NCI-H446 (cell line): Measurements from ENCODE around the gene AGO3.
A peak's percentile ranks its signal among the peaks of the same experiment; 100 is the strongest.
"Not testable (repeated sequence)": the region's sequence is repeated elsewhere in the genome, so short reads cannot be mapped to it uniquely, and the experiment has no call there.

ENCODE experiments used
- DNase-seq, 2 experiments: peaks; one replicate each; lab custom pipeline; 2025; lab: John Stamatoyannopoulos, UW

AGO3 gene

GRCh38 chr1:35925741-35926140, 5.2 kb upstream of the AGO3 start:
- peak in 1 of 2 experiments; percentile 37 for DNase-seq

DNA sequence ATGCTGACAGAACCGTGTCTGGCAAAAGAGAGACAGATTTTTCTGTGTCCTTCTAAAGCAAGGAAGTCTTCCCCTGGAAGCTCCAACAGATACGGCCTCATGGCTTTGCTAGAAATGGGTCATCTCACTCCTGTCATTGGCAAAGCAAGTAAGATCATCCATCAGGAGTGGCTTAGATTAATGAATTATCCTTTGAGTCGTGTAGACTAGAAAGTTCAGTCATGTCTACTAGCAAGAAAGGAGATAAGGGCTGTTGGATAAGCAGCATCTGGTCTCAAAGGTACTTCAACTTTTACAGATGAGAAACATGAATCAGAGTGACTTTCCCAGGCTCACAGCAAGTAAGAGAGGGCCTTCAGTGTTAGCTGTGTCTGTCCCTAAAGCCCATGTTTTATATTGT, 3.4 kb upstream of the AGO3 start:
- no peak for DNase-seq

DNA sequence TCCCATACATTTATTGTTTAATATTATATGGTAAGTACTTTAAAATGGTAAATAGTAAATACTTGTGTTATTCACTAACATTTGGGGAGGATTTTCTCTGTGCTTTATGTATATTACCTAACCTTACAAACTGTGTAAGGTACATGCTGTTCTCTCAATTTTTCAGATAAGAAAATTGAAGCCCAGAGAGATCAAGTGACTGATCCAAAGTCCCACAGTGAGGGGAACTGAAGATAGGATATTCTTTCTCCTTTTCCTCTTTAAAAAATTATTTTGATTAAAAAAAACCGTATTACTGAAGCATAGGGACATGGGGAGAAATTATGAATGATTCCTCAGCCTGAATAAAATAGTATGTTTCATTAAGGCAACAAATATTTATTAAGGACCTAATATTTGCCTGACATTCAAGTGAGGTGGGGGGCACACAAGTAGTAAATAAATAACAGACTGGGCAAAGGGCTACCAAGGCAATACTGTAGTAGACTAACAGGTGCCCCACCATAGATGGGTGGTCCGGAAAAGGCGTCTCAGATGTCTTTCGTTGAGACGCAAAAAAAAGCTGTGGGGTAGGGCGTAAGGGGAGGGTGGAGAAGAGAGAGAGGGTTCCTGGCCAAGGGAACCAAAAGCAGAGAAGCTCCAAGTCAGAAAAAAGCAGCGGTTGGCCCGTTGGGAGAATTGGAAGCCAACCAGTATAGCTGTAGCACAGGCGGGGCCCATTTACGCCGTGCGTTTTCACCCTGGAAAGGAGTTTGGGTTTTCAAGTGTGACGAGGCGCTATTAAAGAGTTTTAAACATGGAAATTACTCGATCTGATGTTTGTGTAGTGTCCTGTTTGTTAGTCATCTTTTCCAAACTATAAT, 944 bp upstream of the AGO3 start:
- peak in 1 of 2 experiments; percentile 53 for DNase-seq

- no peak for DNase-seq
Measured at GRCh38 chr1:35931446-35932157, 697 bp downstream of the AGO3 start.

GRCh38 chr1:35932158-35932636, 1.3 kb downstream of the AGO3 start:
- no peak for DNase-seq

GRCh38 chr1:35932941-35933340, 2.0 kb downstream of the AGO3 start:
- no peak for DNase-seq

DNA sequence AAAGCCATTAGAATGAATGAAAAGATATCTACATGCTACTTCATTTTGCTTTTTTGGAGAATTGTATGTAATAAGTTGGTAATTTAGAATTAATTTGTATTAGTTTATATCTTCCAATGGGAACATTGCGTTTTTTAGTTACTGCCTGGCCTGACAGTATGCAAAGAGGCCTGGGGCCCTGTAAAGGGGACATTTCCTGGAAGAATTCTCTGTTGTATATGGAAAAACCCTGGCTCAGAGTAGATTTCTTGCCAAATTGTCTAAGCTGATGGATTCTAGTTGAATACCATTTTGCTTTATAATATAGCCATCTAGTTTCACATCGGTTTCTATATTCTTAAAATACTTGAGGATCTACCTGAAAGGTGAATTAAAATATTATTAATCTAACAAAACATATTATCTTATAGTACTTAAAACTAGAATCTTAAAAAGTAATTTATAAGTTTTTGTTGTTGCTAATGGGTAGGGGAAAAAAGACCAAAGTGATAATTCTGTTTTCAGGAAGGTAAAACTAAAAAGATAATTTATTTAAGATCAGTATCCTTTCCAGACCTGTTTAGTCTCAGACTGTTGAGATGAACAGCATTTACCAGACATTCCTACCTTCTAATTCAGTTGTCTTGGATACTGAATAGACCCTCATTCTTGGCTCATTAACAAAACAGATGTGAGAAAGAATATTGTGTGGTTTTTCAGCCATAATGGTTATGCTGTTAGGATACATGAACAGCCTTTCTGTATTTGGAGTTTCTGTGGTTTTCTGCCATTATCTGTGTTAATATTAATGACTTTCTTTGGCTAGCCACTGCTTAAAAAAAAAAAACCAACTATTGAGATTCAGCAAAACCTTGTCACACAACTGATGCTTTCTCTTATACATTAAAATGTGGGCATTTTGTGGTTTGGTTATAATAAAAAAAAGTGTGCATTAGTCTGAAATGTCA, 4.8 kb downstream of the AGO3 start:
- peak in 1 of 2 experiments; percentile 19 for DNase-seq

DNA sequence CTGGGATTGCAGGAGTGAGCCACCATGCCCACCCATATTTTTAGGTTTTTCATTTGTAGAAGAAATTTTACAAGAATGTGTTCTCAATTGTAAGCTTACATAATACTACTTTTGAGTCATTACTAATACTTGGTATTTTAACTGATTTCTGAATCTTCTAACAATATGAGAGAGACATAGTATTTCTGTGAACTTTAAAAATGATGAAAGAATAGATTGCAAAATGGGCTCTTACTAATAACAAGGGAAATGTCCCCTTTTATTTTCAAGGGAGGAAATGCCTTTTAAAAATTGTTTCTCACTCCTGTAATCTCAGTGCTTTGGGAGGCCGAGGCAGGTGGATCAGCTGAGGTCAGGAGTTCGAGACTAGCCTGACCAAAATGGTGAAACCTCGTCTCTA, 5.9 kb downstream of the AGO3 start:
- no peak for DNase-seq

DNA sequence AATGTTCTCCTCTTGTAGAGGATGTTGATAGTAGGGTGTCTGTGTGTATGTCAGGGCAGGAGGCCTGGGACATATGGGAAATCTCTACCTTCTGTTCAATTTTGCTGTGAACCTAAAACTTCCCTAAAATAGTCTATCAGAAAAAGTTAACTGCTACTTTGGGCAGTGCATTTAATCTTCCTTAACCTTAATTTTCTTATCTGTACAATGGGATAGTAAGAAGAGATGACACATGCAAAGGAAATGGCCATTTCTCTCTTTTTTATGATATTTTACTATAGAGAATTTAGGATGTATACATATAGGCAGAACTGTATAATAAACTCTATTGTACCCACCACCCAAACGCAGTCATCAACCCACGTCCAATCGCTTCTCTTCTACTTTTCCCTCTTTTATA, 8.6 kb downstream of the AGO3 start:
- no peak for DNase-seq

GRCh38 chr1:35945327-35945726, 14.4 kb downstream of the AGO3 start:
- no peak for DNase-seq

GRCh38 chr1:35947547-35947946, 16.6 kb downstream of the AGO3 start:
- DNase-seq = no peak

DNA sequence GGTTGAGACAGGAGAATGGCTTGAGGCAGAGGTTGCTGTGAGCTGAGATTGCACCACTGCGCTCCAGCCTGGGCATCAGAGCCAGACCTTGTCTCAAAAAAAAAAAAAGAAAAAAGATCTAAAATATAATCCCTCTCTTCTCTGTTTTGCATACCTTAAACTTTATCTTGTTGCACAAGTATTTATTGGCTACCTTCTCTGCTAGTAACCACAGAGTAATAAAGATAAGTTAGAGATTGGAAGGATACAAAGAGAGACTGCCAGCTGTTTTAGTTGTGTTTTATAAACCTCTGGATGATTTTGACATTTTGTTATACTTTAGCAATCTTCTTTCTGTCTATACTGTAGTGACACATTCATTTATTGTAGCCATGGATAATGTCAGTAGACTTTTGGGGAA, 27.7 kb downstream of the AGO3 start:
- no peak for DNase-seq

DNA sequence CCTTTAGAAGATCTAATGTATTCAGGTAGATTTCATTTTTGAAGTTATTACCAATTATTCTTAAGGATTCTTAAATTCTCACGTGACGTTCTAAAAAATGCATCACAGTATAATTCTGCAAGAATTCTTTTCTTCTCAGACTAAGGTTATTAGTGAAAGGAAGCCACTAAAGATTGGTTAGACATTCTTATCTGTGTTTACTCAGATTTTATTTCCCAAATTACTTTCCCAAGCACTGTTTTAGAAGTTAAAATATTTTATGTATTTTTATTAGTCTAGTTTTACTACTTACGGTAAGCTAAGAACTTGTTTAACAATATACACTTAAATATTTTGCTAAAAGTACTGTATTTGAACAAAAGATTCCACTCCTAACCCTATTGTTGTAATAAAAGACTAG, 28.4 kb downstream of the AGO3 start:
- DNase-seq = no peak

- DNase-seq = no peak
Measured at GRCh38 chr1:35962952-35963351, 32.0 kb downstream of the AGO3 start.

DNA sequence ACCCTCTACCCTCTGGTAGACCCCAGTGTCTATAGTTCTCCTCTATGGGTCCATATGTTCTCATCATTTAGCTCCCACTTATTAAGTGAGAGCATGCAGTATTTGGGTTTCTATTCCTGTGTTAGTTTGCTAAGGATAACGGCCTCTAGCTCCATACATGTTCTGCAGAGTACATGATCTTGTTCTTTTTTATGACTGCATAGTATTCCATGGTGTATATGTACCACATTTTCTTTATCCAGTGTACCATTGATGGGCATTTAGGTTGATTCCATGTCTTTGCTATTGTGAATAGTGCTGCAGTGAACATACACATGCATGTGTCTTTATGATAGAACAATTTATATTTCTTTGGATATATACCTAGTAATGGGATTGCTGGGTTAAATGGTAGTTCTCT, 33.4 kb downstream of the AGO3 start:
- not testable (repeated sequence) for DNase-seq

DNA sequence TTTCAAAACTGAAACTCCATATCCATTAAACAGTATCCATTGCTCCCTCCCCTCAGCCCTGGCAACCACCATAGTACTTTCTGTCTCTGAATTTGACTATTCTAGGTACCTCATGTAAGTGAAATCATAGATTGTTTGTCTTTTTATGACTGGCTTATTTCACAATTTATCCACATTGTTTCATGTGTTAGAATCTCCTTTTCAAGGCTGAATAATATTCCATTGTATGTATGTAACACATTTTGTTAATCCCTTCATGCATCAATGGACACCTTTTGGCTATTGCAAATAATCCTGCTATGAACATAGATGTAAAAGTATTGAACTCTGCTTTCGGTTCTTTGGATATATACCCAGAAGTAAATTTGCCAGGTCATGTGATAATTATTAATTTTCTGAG, 37.5 kb downstream of the AGO3 start:
- no peak for DNase-seq

- no peak for DNase-seq
Measured at GRCh38 chr1:35971601-35972000, 40.7 kb downstream of the AGO3 start.

DNA sequence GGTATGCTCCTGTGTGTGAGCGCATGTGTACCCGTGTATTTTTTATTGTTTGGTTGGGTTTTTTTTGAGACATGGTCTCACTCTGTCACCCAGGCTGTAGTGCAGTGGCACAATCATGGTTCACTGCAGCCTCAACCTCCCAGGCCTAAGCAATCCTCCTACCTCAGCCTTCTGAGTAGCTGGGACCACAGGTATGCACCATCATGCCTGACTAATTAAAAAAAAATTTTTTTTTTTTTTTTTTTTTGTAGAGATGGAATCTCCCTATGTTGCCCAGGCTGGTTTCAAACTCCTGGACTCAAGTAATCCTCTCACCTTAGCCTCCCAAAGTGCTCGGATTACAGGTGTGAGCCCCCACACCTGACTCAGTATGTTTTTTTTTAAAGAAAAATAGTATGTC, 41.7 kb downstream of the AGO3 start:
- not testable (repeated sequence) for DNase-seq

DNA sequence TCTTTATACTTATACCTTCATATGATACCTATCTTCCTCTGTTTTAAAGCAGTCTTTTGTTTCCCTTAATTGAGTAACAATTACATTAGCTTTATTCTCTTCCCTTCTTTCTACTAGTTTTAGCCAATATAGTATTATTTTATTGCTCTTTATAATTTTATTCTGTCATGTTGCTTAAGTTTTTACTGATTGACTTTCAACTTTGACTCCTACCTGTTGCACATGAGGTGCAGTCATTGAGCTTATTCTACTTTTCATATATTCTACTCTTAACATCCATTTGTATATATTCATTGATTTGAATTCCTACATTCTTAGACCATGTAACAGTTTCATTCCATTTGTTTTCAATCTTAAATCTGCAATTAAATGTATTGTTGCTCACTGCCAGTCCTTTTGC, 49.2 kb downstream of the AGO3 start:
- DNase-seq = no peak

DNA sequence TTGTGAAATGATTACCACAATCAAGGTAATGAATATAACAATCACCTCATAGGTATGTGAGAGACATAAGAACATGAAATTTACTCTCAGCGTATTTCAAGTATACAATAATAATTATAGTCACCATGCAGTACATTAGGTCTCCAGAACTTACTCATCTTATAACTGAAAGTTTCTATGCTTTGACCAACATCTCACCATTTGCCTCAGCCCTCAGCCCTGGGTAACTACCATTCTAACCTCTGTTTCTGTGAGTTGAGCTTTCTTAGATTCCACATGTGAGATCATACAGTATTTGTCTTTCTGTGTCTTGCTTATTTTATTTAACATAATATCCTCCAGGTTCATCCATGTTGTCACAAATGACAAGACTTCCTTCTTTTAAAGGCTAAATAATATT, 57.3 kb downstream of the AGO3 start:
- no peak for DNase-seq

DNA sequence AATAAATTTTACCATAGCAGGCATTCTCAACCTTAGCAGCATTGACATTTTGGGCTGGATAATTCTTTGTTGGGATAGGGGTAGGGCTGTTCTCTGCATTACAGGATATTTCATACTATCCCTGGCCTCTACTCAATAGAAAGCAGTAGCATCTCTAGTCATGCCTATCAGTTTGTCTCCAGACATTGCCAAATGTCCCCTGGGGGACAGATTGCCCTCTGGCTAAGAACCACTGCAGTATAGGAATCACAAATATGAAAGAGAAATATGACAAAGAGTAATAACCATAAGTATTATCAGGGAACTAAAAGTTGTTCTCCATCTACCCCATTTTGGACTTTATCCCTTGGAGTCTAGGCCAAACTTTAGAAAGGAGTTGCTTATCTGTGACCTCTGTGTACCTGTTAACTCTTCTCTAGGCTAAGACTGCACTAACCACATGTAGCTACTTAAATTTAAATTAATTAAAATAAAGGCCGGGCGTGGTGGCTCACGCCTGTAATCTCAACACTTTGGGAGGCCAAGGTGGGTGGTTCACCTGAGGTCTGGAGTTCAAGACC, 76.1 kb downstream of the AGO3 start:
- no peak for DNase-seq

DNA sequence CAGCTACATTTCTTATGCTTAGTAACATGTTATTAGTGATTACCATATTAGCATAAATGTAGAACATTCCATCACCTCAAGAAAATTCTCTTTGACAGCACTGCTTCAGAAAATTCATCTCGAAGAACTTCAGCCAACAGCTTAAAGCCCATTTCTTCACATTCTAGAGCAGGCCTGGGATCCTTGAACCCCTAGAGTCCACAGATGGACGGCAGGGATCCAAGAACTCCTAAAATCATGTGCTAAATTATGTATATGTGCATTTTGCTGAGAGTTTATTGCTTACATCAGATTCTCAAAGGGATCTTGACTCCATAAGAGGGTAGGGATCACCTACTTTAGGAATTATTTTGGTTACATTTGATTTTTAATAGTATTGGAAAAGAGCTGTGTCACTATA, 76.8 kb downstream of the AGO3 start:
- DNase-seq = no peak
